H9 (cell line): Measurements from ENCODE around the gene TMEM240. TPM values are rescaled to one million over a fixed set of nuclear protein-coding genes. Genes with fewer than 3 reads are reported as not detected.

Source experiments
- DNase-seq: peaks from one replicate; pipeline ENCODE4 v3.0.0-alpha.2; 2017
- H2AFZ ChIP-seq: one replicate; pipeline ENCODE4 v1.6.1; 2013; ENCODE audit warnings: mild to moderate bottlenecking, low read length, control low read depth, moderate library complexity
- H2AK5ac ChIP-seq: 2 replicates; pipeline ENCODE4 v1.6.1; 2013; ENCODE audit warnings: low read length, control low read depth, mixed read lengths; ENCODE audit not compliant: insufficient read length
- H2BK120ac ChIP-seq: one replicate; pipeline ENCODE4 v1.6.1; 2013; ENCODE audit warnings: low read depth, mild to moderate bottlenecking, low read length, control low read depth, inconsistent platforms; ENCODE audit not compliant: poor library complexity, severe bottlenecking
- H2BK12ac ChIP-seq: 2 replicates; pipeline ENCODE4 v1.6.1; 2013; ENCODE audit warnings: low read length, control low read depth, mixed read lengths, low read depth; ENCODE audit not compliant: insufficient read length
- H2BK15ac ChIP-seq: 2 replicates; pipeline ENCODE4 v1.6.1; 2013; ENCODE audit warnings: low read depth, low read length, control low read depth
- H2BK20ac ChIP-seq: one replicate; pipeline ENCODE4 v1.6.1; 2013; ENCODE audit warnings: low read depth, mild to moderate bottlenecking, low read length, control low read depth, inconsistent platforms; ENCODE audit not compliant: poor library complexity, severe bottlenecking
- H2BK5ac ChIP-seq: 2 replicates; pipeline ENCODE4 v1.6.1; 2013; ENCODE audit warnings: low read length, control low read depth, mixed read lengths; ENCODE audit not compliant: insufficient read length
- H3K14ac ChIP-seq: 2 replicates; pipeline ENCODE4 v1.6.1; 2013; ENCODE audit warnings: low read length, control low read depth; ENCODE audit not compliant: insufficient read depth
- H3K18ac ChIP-seq: 2 replicates; pipeline ENCODE4 v1.6.1; 2013; ENCODE audit warnings: low read depth, mild to moderate bottlenecking, mixed read lengths, low read length, control low read depth; ENCODE audit not compliant: insufficient read length
- H3K23ac ChIP-seq: 2 replicates; pipeline ENCODE4 v1.6.1; 2013; ENCODE audit warnings: low read length, control low read depth, mixed read lengths, low read depth; ENCODE audit not compliant: insufficient read length
- H3K23me2 ChIP-seq: 2 replicates; pipeline ENCODE4 v1.6.1; 2013; ENCODE audit warnings: low read depth, mild to moderate bottlenecking, mixed read lengths, low read length, control low read depth; ENCODE audit not compliant: insufficient read length, poor library complexity, severe bottlenecking
- H3K27ac ChIP-seq: 2 replicates; pipeline ENCODE4 v1.5.1; 2013; ENCODE audit warnings: low read length, control low read depth, mixed read lengths, low read depth; ENCODE audit not compliant: insufficient read length
- H3K27me3 ChIP-seq: 2 replicates; pipeline ENCODE4 v1.6.1; 2013; ENCODE audit warnings: low read length, control low read depth, inconsistent platforms; ENCODE audit not compliant: insufficient read depth
- H3K4ac ChIP-seq: 2 replicates; pipeline ENCODE4 v1.6.1; 2013; ENCODE audit warnings: low read depth, mild to moderate bottlenecking, control low read depth, inconsistent platforms, low read length, moderate library complexity
- H3K4me1 ChIP-seq: 2 replicates; pipeline ENCODE4 v1.6.1; 2013; ENCODE audit warnings: low read length, control low read depth, inconsistent platforms; ENCODE audit not compliant: insufficient read depth
- H3K4me2 ChIP-seq: 2 replicates; pipeline ENCODE4 v1.6.1; 2013; ENCODE audit warnings: low read length, control low read depth, mixed read lengths; ENCODE audit not compliant: insufficient read length, insufficient read depth
- H3K56ac ChIP-seq: 2 replicates; pipeline ENCODE4 v1.6.1; 2013; ENCODE audit warnings: low read depth, mild to moderate bottlenecking, mixed read lengths, low read length, control low read depth; ENCODE audit not compliant: insufficient read length
- H3K79me1 ChIP-seq: 2 replicates; pipeline ENCODE4 v1.6.1; 2013; ENCODE audit warnings: low read depth, mild to moderate bottlenecking, moderate library complexity, low read length, control low read depth, inconsistent platforms; ENCODE audit not compliant: insufficient read depth, poor library complexity, severe bottlenecking
- H3K79me2 ChIP-seq: 2 replicates; pipeline ENCODE4 v1.6.1; 2013; ENCODE audit warnings: low read length, control low read depth, inconsistent platforms; ENCODE audit not compliant: insufficient read depth
- H3K9ac ChIP-seq: 2 replicates; pipeline ENCODE4 v1.6.1; 2013; ENCODE audit warnings: low read length, control low read depth, mixed read lengths; ENCODE audit not compliant: insufficient read length; ENCODE audit errors: extremely low read depth
- H3K9me3 ChIP-seq: one replicate; pipeline ENCODE4 v1.6.1; 2013; ENCODE audit warnings: low read depth, low read length, inconsistent platforms; ENCODE audit not compliant: control insufficient read depth
- H3T11ph ChIP-seq: one replicate; pipeline ENCODE4 v1.6.1; 2013; ENCODE audit warnings: mild to moderate bottlenecking, low read length, control low read depth, inconsistent platforms
- H4K20me1 ChIP-seq: one replicate; pipeline ENCODE4 v1.6.1; 2013; ENCODE audit not compliant: control insufficient read depth, insufficient read length, insufficient read depth
- H4K5ac ChIP-seq: 2 replicates; pipeline ENCODE4 v1.6.1; 2013; ENCODE audit warnings: low read depth, mild to moderate bottlenecking, mixed read lengths, low read length, control low read depth; ENCODE audit not compliant: insufficient read length
- H4K8ac ChIP-seq: replicated peaks from 2 replicates; pipeline ENCODE4 v1.6.1; 2013; ENCODE audit warnings: low read length, control low read depth, mixed read lengths, low read depth; ENCODE audit not compliant: insufficient read length
- H4K91ac ChIP-seq: 2 replicates; pipeline ENCODE4 v1.6.1; 2013; ENCODE audit warnings: low read depth, mild to moderate bottlenecking, moderate library complexity, mixed read lengths, low read length, control low read depth; ENCODE audit not compliant: insufficient read length
- H3K27ac Mint-ChIP-seq, 3 experiments: 2 replicates in 2 of 3; 3 replicates in 1 of 3; pipeline ENCODE4 v1.8.0; 2020 to 2021; ENCODE audit warnings: mixed read lengths in 3 of 3, mild to moderate bottlenecking in 1 of 3, moderate library complexity in 1 of 3
- H3K27me3 Mint-ChIP-seq: 2 replicates; pipeline ENCODE4 v1.8.0; 2021; ENCODE audit warnings: low read depth, mild to moderate bottlenecking, moderate library complexity, mixed read lengths
- H3K36me3 Mint-ChIP-seq, 3 experiments: 2 replicates in 2 of 3; 3 replicates in 1 of 3; pipeline ENCODE4 v1.8.0; 2020 to 2021; ENCODE audit warnings: low read depth in 3 of 3, mixed read lengths in 3 of 3; ENCODE audit not compliant: insufficient read depth in 1 of 3
- H3K4me1 Mint-ChIP-seq, 2 experiments: 2 replicates each; pipeline ENCODE4 v1.8.0; 2020; ENCODE audit warnings: mixed read lengths in 2 of 2
- H3K4me3 Mint-ChIP-seq, 2 experiments: 2 replicates in 1 of 2; 3 replicates in 1 of 2; pipeline ENCODE4 v1.8.0; 2020 to 2021; ENCODE audit warnings: mild to moderate bottlenecking in 2 of 2, mixed read lengths in 2 of 2, moderate library complexity in 1 of 2
- H3K9me3 Mint-ChIP-seq, 2 experiments: 2 replicates in 1 of 2; 3 replicates in 1 of 2; pipeline ENCODE4 v1.8.0; 2020; ENCODE audit warnings: mild to moderate bottlenecking in 2 of 2, mixed read lengths in 2 of 2, moderate library complexity in 1 of 2
- CTCF ChIP-seq: fragments of 200-600 bp; sonication (generic); conservative IDR thresholded peaks from 3 replicates; pipeline ENCODE4 v1.8.0; 2021; ENCODE audit warnings: antibody characterized with exemption, mild to moderate bottlenecking
- WGBS: extraction: QIAGEN DNeasy Blood & Tissue Kit; methylation state at CpG from one replicate; pipeline ENCODE4 v1.1.7; 2013; ENCODE audit warnings: missing lambda C conversion rate, low lambda C conversion rate, mixed read lengths; ENCODE audit not compliant: insufficient read length; ENCODE audit errors: extremely low coverage; 5-methylcytosine and 5-hydroxymethylcytosine counted together
- total RNA-seq: library from RNA; stranded (reverse); gene quantifications from 2 replicates; pipeline ENCODE4 v1.2.1, GENCODE V29; 2021

The TMEM240 gene
- total RNA-seq, 1 experiment from 2014 or later: 8.7 TPM

- Histone ChIP-seq H3K23ac (no peak overlapping the region), H3K79me1 (no peaks in the 10 kb centered on the region), H4K91ac (no peak overlapping the region), H3K79me2 (no peaks in the 10 kb centered on the region), H2AFZ (no peak overlapping the region), H3K4ac (no peak overlapping the region), H3K9ac (no peak overlapping the region), H2BK5ac (no peak overlapping the region), H3K4me2 (no peak overlapping the region), H3K4me1 (no peaks in the 10 kb centered on the region), H3K9me3 (no peaks in the 10 kb centered on the region), H4K20me1 (no peaks in the 10 kb centered on the region), H3K27ac (no peak overlapping the region), H2BK12ac (no peak overlapping the region), H2BK120ac (no peak overlapping the region), H3K14ac (no peak overlapping the region), H4K8ac (no peak overlapping the region), H2AK5ac (no peak overlapping the region), H4K5ac (no peak overlapping the region), H3T11ph (no peak overlapping the region), H3K27me3 (no peaks in the 10 kb centered on the region), H2BK15ac (no peak overlapping the region), H3K56ac (no peak overlapping the region), H3K23me2 (peaks cover 7% of the 10 kb centered on the region), H2BK20ac (no peak overlapping the region), H3K18ac (no peak overlapping the region)
- Mint-ChIP-seq H3K4me1 (peaks cover 0 to 4% of the 10 kb centered on the region in 2 experiments; a peak in 2 of 4 replicates), H3K9me3 (no peaks in the 10 kb centered on the region; a peak in 1 of 5 replicates), H3K27me3 (no peaks in the 10 kb centered on the region), H3K27ac (no peak overlapping the region), H3K4me3 (peak overlapping the region in 1 of 2 experiments; percentile 29; a peak in 2 of 5 replicates), H3K36me3 (peaks cover 0 to 22% (median 15%) of the 10 kb centered on the region in 3 experiments; a peak in 6 of 7 replicates)
- no CpG with 5 or more reads among the region's 32 CpGs for WGBS
- TF ChIP-seq CTCF: no peak
- no peak for DNase-seq
These were observed 2.7 kb downstream of the TMEM240 start for GRCh38 chr1:1537626-1538250.
